ENCODE results near the gene YES1.

DNA sequence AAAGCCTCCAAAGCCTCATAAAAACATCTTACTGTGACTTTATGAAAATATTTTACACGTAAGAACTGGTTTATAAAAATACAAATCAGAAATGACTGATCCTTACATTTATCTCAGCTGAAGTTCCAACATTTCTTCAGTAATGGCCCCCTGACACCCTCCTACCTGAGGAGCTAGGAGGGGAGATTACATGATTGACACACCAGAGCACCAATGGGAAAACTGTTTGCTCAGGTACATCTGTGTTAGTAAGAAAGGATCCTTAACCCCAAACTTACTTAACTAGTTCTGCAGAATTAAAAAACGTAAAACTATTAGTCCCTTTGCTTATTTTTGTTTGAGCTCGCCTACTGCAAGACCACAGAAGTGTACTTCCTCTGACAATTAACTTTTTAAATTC lies 126.6 kb downstream of the YES1 start:
- TF ChIP-seq POLR2A (IDR thresholded peaks at IDR 0.05; ENCODE audit: low read length) (no peak), GATA1 (IDR thresholded peaks at IDR 0.05; ENCODE audit: low read depth, low read length) (no peak)

Data from erythroblast (primary cell).